Activated CD4-positive, alpha-beta T cell treated with anti-CD3 and anti-CD28 coated beads, Interleukin-2, Interleukin-4, amounts not matched to agents 100 ng/mL and 50 ng/mL, durations not matched to agents 16 hours and 8 hours (primary cell): Measurements from ENCODE around the gene KLHL26.

ENCODE experiments used
- DNase-seq: peaks from one replicate; pipeline ENCODE4 v3.0.0-alpha.2; 2020; ENCODE audit warnings: low spot score

KLHL26 gene

GRCh38 chr19:18649371-18650020 is 12.7 kb downstream of the KLHL26 start:
- no peak for DNase-seq

GRCh38 chr19:18650021-18650390 is 13.2 kb downstream of the KLHL26 start:
- DNase-seq, result no peak

- no peak for DNase-seq
Measured at GRCh38 chr19:18650468-18651041, 13.7 kb downstream of the KLHL26 start.

GRCh38 chr19:18651300-18651699 is 14.5 kb downstream of the KLHL26 start:
- no peak for DNase-seq

- DNase-seq, result no peak
Measured at GRCh38 chr19:18651733-18652132, 14.9 kb downstream of the KLHL26 start.

GRCh38 chr19:18653853-18654252 is 17.0 kb downstream of the KLHL26 start:
- DNase-seq, result no peak

- no peak for DNase-seq
Measured at GRCh38 chr19:18654469-18654868, 17.6 kb downstream of the KLHL26 start.

- DNase-seq, result no peak
Measured at GRCh38 chr19:18655173-18655844, 18.5 kb downstream of the KLHL26 start.

- no peak for DNase-seq
Measured at GRCh38 chr19:18656337-18657086, 19.7 kb downstream of the KLHL26 start.

- no peak for DNase-seq
Measured at GRCh38 chr19:18657590-18658365, 20.9 kb downstream of the KLHL26 start.

GRCh38 chr19:18658366-18658855 is 21.6 kb downstream of the KLHL26 start:
- no peak for DNase-seq

- DNase-seq, result no peak
Measured at GRCh38 chr19:18659281-18660050, 22.6 kb downstream of the KLHL26 start.

- no peak for DNase-seq
Measured at GRCh38 chr19:18660051-18660910, 23.5 kb downstream of the KLHL26 start.

- DNase-seq, result no peak
Measured at GRCh38 chr19:18660939-18661670, 24.3 kb downstream of the KLHL26 start.

- DNase-seq, result no peak
Measured at GRCh38 chr19:18662972-18663732, 26.3 kb downstream of the KLHL26 start.

- no peak for DNase-seq
Measured at GRCh38 chr19:18663940-18664530, 27.2 kb downstream of the KLHL26 start.

- DNase-seq, result no peak
Measured at GRCh38 chr19:18665771-18666202, 29.0 kb downstream of the KLHL26 start.

GRCh38 chr19:18666317-18666716 is 29.5 kb downstream of the KLHL26 start:
- DNase-seq, result no peak
